ENCODE results near the gene CHST11.

- TF ChIP-seq CTCF (IDR thresholded peaks at IDR 0.05) (no peak), POLR2AphosphoS5 (IDR thresholded peaks at IDR 0.05) (no peak), POLR2A (IDR thresholded peaks at IDR 0.05) (no peak), EP300 (IDR thresholded peaks at IDR 0.05) (no peak)
These were observed 263.7 kb downstream of the CHST11 start for GRCh38 chr12:104720339-104721038.

All from sigmoid colon (tissue), 4 donors.